T-helper 17 cell (primary cell): ENCODE data around the gene BCL2L13. TPM values are rescaled to one million over a fixed set of nuclear protein-coding genes. Genes with fewer than 3 reads are reported as not detected.
"Not testable (repeated sequence)": the region's sequence is repeated elsewhere in the genome, so short reads cannot be mapped to it uniquely, and the experiment has no call there.

Experiments used
- ATAC-seq: fragments of 150-1000 bp; cut with Tn5 transposase; 2 replicates; pipeline ENCODE4 v1.10.0; 2021; ENCODE audit warnings: mild to moderate bottlenecking, moderate library complexity
- DNase-seq, 3 donors: peaks; one replicate each; pipeline versions ENCODE4 v3.0.0 to v3.0.0-alpha.2; 2020 to 2021
- H3K9me3 ChIP-seq: one replicate; pipeline ENCODE4 v1.7.0; 2013; ENCODE audit warnings: low read length, mild to moderate bottlenecking; ENCODE audit not compliant: control insufficient read depth, poor library complexity, severe bottlenecking
- H3K27ac Mint-ChIP-seq: one replicate; pipeline ENCODE4 v1.8.0; 2022; ENCODE audit warnings: mild to moderate bottlenecking, moderate library complexity, mixed read lengths
- H3K27me3 Mint-ChIP-seq: one replicate; pipeline ENCODE4 v1.8.0; 2022; ENCODE audit warnings: mixed read lengths
- H3K36me3 Mint-ChIP-seq: one replicate; pipeline ENCODE4 v1.8.0; 2022; ENCODE audit warnings: low read depth, mixed read lengths
- H3K4me1 Mint-ChIP-seq: one replicate; pipeline ENCODE4 v1.8.0; 2022; ENCODE audit warnings: mild to moderate bottlenecking, mixed read lengths
- H3K4me3 Mint-ChIP-seq: one replicate; pipeline ENCODE4 v1.8.0; 2022; ENCODE audit warnings: mild to moderate bottlenecking, moderate library complexity, mixed read lengths
- total RNA-seq, 4 donors: library from RNA in 2 of 4; stranded (reverse) in 2 of 4; gene quantifications; one replicate each; pipeline ENCODE4 v1.2.3 and lab custom pipeline; 2022 to 2026

BCL2L13 gene
- total RNA-seq, 2 donors from 2014 or later: 18.8 to 21.3 TPM

DNA sequence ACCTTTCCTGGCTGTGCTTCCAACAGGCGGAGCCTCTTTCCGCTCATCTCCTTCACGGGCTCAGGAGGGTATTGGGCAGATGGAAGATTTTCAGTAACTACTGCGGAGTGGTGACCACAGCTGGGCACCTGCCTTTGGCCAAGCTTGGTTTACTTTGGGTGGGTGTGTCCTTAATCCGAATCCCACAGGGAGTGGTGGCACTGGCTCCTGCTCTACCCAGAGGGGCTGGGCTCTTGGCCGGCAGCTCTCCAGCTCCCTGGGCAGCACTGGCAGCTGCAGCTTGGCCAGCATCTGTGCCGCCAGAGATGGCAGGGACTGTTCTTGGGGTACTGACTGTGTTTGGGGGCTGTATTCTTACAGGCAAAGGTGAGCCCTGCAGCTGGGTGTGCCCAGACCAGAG lies 105.9 kb downstream of the BCL2L13 start:
- ATAC-seq (no peak), DNase-seq (no peak)
- H3K27ac Mint-ChIP-seq: peak overlapping the region; percentile 86
- peaks cover 10% of the 10 kb centered on the region for H3K4me1 Mint-ChIP-seq
- H3K27me3 Mint-ChIP-seq: no peaks in the 10 kb centered on the region
- H3K36me3 Mint-ChIP-seq: peaks cover 2% of the 10 kb centered on the region
- H3K9me3 ChIP-seq: no peaks in the 10 kb centered on the region
- H3K4me3 Mint-ChIP-seq: no peak overlapping the region

DNA sequence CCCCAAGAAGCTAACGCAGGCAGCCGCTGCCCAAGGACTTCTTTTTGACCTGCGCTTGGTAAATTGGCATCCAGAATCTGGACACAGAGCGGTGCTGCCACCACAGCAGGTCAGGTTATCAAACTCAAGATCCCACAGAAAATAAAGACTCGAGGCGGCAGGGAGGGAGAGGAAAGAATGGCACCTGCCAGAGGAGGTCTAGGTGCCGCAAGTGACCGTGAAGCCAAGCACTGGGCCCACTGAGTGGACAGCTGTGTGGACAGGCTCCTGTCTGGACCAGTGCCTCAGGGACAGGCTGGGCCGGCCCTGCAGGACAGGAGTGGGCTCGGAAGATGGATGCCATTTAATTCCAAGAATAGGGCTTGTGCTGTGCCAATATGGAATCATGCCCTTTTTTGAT lies 108.4 kb downstream of the BCL2L13 start:
- Mint-ChIP-seq H3K4me1 (peaks cover 8% of the 10 kb centered on the region), H3K27me3 (no peaks in the 10 kb centered on the region), H3K27ac (peak overlapping the region; percentile 19), H3K4me3 (no peak overlapping the region), H3K36me3 (no peaks in the 10 kb centered on the region)
- DNase-seq: no peak
- no peaks in the 10 kb centered on the region for H3K9me3 ChIP-seq
- no peak for ATAC-seq

DNA sequence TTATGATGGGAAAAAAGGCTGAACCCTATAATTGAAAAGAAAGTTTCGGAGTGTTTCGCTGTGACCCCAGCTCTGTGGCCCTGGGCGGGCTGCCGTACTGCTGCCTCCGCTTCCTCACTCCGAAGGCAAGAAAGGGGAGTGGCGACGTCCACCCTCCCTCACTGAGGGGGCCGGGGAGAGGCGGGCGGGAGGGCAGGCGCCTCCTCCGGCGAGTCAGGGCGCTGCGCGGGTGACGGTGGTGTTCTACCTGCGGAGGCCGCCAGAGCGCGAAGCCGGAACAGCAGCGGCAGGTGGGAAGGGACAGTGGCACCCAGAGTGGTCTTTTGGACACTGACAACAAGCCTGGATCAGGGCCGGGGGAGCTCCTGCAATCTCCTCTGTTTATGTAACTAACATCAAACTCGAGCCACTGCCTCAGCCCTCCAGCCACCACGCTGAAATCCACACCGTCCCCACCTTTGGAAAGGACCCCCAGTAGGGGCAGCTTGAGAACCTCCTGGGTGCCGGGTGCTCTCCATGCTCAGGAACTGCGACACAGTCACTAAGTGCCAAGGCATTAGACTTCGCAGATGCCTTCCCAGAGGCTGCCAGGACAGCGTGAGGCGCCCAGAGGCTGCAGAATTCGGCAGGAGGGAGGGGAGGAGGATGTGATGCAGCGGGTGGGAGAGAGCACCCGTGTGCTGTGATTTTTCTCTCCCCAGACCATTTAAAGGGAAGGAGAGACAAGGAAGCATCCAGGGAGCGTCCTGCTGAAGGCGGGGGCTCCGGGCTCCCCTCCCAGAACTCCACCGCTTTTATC lies 110.2 kb downstream of the BCL2L13 start:
- no peak for ATAC-seq
- Mint-ChIP-seq H3K27me3 (no peaks in the 10 kb centered on the region), H3K36me3 (no peaks in the 10 kb centered on the region), H3K4me1 (peaks cover 3% of the 10 kb centered on the region), H3K4me3 (no peak overlapping the region), H3K27ac (no peak overlapping the region)
- no peak for DNase-seq
- no peaks in the 10 kb centered on the region for H3K9me3 ChIP-seq

DNA sequence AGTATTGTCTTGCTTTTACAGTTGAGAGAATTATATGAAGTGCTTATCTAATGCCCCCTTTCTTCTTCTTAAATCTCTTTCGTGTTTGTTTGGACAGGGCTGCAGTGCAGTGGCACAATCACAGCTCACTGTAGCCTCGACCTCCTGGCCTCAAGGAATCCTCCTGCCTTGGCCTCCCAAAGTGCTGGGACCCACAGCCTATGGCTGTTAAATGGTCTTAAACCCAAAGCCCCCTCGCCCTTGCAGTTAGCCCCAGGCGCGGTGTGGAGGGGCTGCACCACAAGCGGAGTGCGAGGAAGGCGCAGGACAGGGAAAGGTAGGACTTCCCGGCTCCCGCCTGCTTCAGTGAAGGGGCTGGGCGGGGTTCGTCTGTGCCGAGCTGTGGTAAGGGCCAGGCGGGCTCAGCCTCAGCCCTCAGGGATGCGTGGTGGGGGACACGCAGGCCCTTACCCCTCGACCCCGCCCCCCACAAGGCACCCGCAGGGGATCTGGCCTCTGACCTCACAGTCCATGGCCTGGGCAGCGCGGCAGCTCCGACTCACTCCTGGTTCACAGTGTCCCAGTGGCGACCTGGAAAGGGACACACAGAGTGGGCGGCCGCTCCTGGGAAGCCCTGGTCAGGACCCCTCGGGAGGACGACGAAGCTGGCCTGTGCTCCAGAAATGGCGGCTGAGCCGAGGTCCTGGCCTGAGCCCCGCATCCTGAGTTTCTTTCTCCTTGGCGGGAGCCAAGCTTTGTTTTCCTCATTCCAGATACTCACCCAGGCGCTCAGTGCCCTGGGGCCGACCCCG lies 111.2 kb downstream of the BCL2L13 start:
- DNase-seq: no peak

DNA sequence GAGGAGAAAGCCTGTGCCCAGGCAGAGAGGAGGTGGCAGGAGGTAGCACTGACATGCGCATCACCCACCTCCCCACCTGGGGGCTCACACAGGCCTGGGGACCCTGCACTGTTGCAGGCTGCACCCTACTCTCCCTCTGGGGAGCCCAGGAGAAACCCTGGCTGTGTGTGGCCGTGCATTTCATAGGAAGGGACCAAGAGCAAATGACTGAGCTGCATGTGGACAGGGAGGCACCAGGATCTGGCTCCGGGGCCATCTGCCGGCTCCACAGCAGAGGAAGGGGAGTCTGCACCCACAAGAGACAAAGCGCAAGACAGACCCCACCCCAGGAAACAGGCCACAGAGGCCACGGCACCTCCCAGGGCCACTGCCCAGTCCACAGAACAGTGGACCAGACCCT lies 113.0 kb downstream of the BCL2L13 start:
- DNase-seq (no peak), ATAC-seq (no peak)
- H3K9me3 ChIP-seq: no peaks in the 10 kb centered on the region
- Mint-ChIP-seq H3K4me3 (no peak overlapping the region), H3K36me3 (no peaks in the 10 kb centered on the region), H3K4me1 (peaks cover 9% of the 10 kb centered on the region), H3K27ac (no peak overlapping the region), H3K27me3 (no peaks in the 10 kb centered on the region)

More for the DNA sequence above, 111.2 kb downstream of the BCL2L13 start:
- H3K27me3 Mint-ChIP-seq: no peaks in the 10 kb centered on the region
- H3K27ac Mint-ChIP-seq: peak overlapping the region; percentile 59
- no peak overlapping the region for H3K4me3 Mint-ChIP-seq
- H3K4me1 Mint-ChIP-seq: peaks cover 5% of the 10 kb centered on the region
- ATAC-seq: no peak
- no peaks in the 10 kb centered on the region for H3K9me3 ChIP-seq
- H3K36me3 Mint-ChIP-seq: no peaks in the 10 kb centered on the region

DNA sequence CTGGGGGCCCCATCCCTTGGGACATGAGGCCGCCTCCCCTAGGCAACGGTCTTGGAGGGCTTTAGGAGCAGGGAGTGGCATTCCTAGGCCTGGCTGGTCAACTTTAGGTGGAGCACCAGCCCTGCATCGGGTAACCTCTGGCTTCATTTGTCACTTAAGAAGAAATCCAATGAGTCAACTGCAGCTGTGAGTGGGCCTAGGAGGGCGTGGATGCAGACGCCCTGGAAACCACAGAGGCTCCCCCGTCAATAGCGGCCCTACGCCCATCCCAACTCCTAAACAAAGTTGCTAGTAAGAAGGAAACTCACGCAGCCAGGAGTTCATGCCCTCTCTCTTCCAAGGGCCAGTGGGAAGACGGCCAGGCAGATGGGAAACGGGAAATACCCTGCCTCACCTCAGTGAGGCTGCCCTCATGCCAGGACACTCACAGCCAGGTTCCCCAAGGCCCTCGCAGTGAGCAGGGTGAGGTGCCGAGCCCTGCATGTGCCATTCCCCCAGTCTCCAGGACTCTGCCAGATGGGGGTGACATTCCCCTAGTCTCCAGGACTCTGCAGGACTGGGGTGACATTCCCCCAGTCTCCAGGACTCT lies 114.9 kb downstream of the BCL2L13 start:
- Mint-ChIP-seq H3K27ac (peak overlapping the region; percentile 49), H3K27me3 (no peaks in the 10 kb centered on the region), H3K4me3 (no peak overlapping the region), H3K4me1 (peaks cover 12% of the 10 kb centered on the region), H3K36me3 (no peaks in the 10 kb centered on the region)
- DNase-seq (no peak), ATAC-seq (no peak)
- no peaks in the 10 kb centered on the region for H3K9me3 ChIP-seq

DNA sequence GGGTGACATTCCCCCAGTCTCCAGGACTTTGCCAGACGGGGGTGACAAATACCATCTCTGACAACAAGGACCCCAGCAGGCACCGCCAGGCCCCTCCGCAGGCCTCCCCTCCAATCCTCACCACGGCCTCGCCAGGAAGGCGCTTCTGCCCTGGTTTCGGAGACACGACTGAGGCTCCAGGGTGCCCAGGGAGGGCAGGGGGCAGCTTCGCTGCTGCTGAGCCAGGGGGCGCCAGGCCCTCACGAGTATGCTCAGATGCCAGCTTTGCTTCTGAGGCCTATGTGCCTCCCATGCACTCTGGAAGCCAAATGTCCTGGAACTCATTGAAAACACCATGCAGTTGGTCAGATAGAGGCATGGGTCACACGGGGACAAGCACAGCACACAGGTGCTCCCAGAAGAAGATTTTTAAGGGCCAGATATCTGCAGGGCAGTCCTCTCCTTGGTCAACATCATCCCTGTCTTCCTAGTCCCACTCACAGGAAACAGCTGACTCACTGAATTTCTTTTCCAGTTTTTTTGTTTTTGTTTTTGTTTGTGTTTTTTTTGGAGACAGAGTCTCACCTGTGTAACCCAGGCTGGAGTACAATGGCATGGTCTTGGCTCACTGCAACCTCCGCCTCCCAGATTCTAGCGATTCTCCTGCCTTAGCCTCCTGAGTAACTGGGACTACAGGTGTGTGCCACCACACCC lies 115.8 kb downstream of the BCL2L13 start:
- peaks cover 14% of the 10 kb centered on the region for H3K4me1 Mint-ChIP-seq
- no peak overlapping the region for H3K27ac Mint-ChIP-seq
- no peaks in the 10 kb centered on the region for H3K36me3 Mint-ChIP-seq
- no peak for ATAC-seq
- H3K9me3 ChIP-seq: no peaks in the 10 kb centered on the region
- H3K4me3 Mint-ChIP-seq: no peak overlapping the region
- H3K27me3 Mint-ChIP-seq: no peaks in the 10 kb centered on the region
- DNase-seq: no peak

DNA sequence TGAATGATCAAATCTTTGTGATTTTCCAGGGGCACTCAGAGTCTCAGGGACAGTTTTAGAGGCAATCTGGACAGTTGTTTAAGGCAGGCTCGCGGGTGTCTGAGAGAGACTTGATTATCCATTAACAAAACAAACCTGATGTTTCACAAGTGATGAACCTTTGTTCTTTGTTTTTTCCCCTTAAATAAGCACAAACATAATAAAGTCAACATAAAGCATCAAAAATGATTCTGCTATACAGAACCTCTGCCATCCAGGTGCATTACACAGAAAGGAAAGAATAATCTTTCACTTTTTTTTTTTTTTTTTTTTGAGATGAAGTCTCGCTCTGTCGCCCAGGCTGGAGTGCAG lies 122.6 kb downstream of the BCL2L13 start:
- no peak for DNase-seq
- H3K9me3 ChIP-seq: no peaks in the 10 kb centered on the region
- no peaks in the 10 kb centered on the region for H3K27me3 Mint-ChIP-seq
- H3K27ac Mint-ChIP-seq: no peak overlapping the region
- no peak overlapping the region for H3K4me3 Mint-ChIP-seq
- no peaks in the 10 kb centered on the region for H3K36me3 Mint-ChIP-seq
- H3K4me1 Mint-ChIP-seq: peaks cover 18% of the 10 kb centered on the region
- no peak for ATAC-seq

DNA sequence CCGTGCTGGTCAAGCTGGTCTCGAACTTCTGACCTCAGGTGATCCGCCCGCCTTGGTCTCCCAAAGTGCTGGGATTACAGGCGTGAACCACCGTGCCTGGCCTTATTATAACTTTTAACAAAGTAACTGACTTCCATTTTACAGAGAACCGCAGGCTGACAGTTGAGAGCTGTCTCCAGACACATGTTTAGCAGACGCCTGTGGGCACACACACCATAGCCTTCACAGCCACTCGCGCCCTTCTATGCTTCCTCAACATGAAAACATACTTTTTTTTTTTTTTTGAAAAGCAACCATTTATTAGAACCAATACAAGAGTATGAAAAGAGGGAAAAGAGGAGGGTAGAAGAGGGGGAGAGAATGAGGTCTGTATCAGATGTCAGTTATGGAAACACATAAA lies 124.9 kb downstream of the BCL2L13 start:
- ATAC-seq, H3K36me3 Mint-ChIP-seq, DNase-seq, H3K4me3 Mint-ChIP-seq, H3K9me3 ChIP-seq, H3K27me3 Mint-ChIP-seq: not testable (repeated sequence)
- Mint-ChIP-seq H3K4me1 (peaks cover 21% of the 10 kb centered on the region), H3K27ac (peak overlapping the region; percentile 72)

DNA sequence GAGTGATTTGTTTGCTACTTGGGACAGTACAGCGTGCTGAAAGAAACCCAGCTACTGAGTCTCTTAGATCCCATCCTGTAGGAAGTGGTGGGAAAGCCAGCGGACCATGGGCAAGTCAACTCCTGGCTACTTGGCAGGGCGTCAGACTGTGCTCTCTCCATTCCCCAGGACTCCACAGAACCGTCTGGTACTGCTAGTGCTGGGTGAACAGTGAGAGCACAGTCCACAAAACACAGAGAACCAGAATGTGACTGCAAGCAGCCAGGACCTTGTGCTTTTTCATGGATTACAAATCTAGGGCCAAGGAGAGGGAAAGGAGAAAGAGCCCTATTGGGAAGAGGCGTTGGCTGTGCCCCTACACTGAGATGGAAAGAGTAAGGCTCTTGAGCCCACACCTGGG lies 125.5 kb downstream of the BCL2L13 start:
- H3K9me3 ChIP-seq: no peaks in the 10 kb centered on the region
- peaks cover 19% of the 10 kb centered on the region for H3K4me1 Mint-ChIP-seq
- no peak for DNase-seq
- no peak for ATAC-seq
- peak overlapping the region; percentile 72 for H3K27ac Mint-ChIP-seq
- H3K4me3 Mint-ChIP-seq: no peak overlapping the region
- no peaks in the 10 kb centered on the region for H3K36me3 Mint-ChIP-seq
- no peaks in the 10 kb centered on the region for H3K27me3 Mint-ChIP-seq

DNA sequence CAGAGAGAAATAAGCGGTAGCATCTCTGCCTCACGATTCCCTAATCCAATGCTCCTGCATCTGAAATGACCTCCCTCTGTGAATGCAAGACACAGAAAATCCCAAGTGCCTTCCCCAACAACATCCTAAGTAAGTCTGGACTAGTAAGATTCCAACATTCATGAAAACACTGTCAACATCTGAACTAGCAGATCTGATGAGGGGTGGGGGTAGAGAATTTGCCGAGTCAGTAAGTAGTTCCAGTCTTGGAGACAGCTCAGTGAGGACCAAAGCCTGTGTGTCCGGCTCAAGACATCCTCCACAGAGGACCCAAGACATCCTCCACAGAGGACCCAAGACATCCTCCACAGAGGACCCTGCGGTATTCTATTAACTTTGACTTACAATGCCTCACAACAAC lies 126.3 kb downstream of the BCL2L13 start:
- H3K36me3 Mint-ChIP-seq, H3K9me3 ChIP-seq, H3K27me3 Mint-ChIP-seq, H3K4me3 Mint-ChIP-seq, ATAC-seq, DNase-seq: not testable (repeated sequence)
- Mint-ChIP-seq H3K27ac (peak overlapping the region; percentile 72), H3K4me1 (peaks cover 19% of the 10 kb centered on the region)

DNA sequence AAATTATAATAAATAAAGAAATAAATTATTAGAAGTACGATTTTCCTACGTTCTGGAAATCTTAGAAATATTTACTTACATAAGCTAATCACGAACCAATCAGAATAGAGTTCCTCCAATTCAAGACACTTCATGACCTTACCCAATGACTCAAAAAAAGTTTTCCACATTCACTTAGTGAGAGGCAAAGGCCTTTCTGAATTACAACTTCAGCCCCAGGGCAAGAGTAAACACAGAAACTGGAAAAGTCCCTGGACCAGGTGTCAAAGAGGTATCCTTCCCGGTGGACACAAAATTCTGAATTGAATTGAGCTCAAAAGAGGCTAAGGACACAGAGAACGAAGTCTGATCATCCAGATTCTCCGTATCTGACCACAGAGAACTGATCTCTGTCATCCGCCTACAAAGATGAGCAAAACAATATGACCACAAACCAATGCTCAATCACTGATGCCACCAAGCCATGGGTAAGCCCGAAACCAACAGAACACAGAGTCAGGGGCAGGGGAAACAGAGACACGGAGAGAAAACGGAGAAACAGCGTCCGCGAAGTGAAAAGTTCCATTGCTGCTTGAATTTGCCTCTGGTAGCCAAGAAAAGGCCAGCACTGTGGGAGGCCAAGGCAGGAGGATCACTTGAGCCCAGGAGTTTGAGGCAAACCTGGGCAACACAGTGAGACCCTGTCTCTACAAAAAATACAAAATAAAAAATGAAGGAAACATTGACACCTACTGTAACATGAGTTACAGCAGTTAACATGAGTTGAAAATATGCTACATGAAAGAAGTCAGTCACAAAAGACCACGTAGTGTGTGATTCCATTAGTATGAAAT lies 128.9 kb downstream of the BCL2L13 start:
- DNase-seq (peak in 1 of 3 donors; percentile 34), ATAC-seq (peak; percentile 90)
- Mint-ChIP-seq H3K27me3 (no peaks in the 10 kb centered on the region), H3K27ac (peak overlapping the region; percentile 98), H3K4me3 (peak overlapping the region; percentile 91), H3K36me3 (no peaks in the 10 kb centered on the region), H3K4me1 (peaks cover 29% of the 10 kb centered on the region)
- H3K9me3 ChIP-seq: no peaks in the 10 kb centered on the region
